Transverse colon (tissue), 4 donors: ENCODE results near the gene EHD4.

ENCODE experiments used
- CTCF ChIP-seq, 5 experiments: fragments of 200-600 bp in 3 of 5; fragments of 450-650 bp in 2 of 5; sonication (generic) in 3 of 5; IDR thresholded peaks; 1 replicate in 2 of 5; 2 replicates in 3 of 5; pipeline ENCODE4 v1.5.1; 2016 to 2017; ENCODE audit warnings: antibody characterized with exemption in 5 of 5, inconsistent platforms in 3 of 5, mild to moderate bottlenecking in 2 of 5, moderate library complexity in 1 of 5
- POLR2A ChIP-seq: fragments of 450-650 bp; IDR thresholded peaks from one replicate; pipeline ENCODE4 v1.6.1; 2016; ENCODE audit warnings: antibody characterized with exemption, mild to moderate bottlenecking, moderate library complexity
- POLR2AphosphoS5 ChIP-seq, 3 donors: sonication (generic); formaldehyde crosslinking; IDR thresholded peaks; one replicate each; pipeline ENCODE4 v1.6.1; 2016; ENCODE audit warnings: antibody characterized with exemption in 3 of 3

DNA sequence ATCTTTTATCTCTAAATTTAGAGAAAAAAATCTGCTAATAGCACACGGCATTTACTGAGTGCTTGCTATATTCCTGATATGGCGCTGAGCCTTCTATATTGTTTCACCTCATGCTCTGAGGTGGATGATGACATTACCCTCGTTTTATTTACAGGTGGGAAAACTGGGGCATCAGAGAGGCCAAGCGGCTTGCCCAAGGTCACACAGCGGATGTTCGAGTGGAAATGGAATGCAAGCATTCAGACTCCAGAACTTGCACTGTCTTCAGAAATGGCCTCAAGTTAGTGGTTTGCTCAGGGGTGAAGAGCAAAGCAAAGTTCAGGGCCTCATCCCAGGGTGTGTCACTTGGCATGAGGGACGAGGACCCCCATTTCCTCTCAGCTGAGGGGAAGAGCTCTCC lies 17.3 kb downstream of the EHD4 start:
- no peak for TF ChIP-seq CTCF (IDR thresholded peaks at IDR 0.05)
- no peak for TF ChIP-seq POLR2A
- no peak for TF ChIP-seq POLR2AphosphoS5 (IDR thresholded peaks at IDR 0.05)
